GM13976 (cell line): Measurements from ENCODE around the gene MUC3A.
"Not testable (repeated sequence)": the region's sequence is repeated elsewhere in the genome, so short reads cannot be mapped to it uniquely, and the experiment has no call there.

Source experiments
- DNase-seq: peaks from one replicate; pipeline ENCODE4 v3.0.0; 2012; ENCODE audit warnings: low spot score
- in situ Hi-C: fragments of 300-500 bp; cut with MboI; formaldehyde crosslinking; loops from one replicate; pipeline ENCODE4 v1.12.0; 2022; ENCODE audit warnings: low sequenced_read_pairs, mixed read lengths, inconsistent platforms; ENCODE audit not compliant: unreplicated experiment
- TF ChIP-seq, protein P1 (sequence below): IDR thresholded peaks from 2 replicates; pipeline ENCODE4 v1.5.1; 2012; ENCODE audit warnings: borderline replicate concordance, mild to moderate bottlenecking; ENCODE audit not compliant: insufficient read depth; ENCODE audit errors: extremely low read depth, missing control alignments, control extremely low read depth

Gene MUC3A

GRCh38 chr7:100911484-100911883 is 37.9 kb upstream of the MUC3A start:
- TF ChIP-seq, protein P1, sequence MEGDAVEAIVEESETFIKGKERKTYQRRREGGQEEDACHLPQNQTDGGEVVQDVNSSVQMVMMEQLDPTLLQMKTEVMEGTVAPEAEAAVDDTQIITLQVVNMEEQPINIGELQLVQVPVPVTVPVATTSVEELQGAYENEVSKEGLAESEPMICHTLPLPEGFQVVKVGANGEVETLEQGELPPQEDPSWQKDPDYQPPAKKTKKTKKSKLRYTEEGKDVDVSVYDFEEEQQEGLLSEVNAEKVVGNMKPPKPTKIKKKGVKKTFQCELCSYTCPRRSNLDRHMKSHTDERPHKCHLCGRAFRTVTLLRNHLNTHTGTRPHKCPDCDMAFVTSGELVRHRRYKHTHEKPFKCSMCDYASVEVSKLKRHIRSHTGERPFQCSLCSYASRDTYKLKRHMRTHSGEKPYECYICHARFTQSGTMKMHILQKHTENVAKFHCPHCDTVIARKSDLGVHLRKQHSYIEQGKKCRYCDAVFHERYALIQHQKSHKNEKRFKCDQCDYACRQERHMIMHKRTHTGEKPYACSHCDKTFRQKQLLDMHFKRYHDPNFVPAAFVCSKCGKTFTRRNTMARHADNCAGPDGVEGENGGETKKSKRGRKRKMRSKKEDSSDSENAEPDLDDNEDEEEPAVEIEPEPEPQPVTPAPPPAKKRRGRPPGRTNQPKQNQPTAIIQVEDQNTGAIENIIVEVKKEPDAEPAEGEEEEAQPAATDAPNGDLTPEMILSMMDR: no peak
- in situ Hi-C loops: no loop called here
- DNase-seq: no peak

GRCh38 chr7:100914208-100914878 is 35.0 kb upstream of the MUC3A start:
- in situ Hi-C loops: no loop called here

DNA sequence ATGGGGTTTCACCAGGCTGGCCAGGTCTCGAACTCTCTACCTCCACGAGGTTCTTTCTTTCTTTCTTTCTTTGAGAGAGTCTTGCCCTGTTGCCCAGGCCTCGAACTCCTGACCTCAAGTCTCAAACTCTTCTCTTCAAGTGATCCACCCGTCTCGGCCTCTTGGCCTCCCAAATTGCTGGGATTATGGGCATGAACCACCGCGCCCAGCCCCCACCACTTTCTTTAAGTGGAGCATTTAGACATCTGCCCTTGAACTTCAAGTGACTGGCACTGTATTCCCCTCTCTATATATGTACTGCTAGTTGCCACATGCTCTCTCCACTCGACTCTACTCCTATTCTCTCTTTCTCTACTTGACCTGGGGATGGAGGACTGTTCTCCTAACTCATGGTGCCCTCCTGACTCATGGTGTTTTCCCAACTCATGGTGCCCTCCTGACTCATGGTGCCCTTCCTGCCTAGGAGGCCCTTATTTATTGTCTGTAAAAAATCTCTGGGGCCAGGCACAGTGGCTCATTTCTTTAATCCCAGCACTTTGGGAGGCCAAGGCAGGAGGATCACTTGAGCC is 34.4 kb upstream of the MUC3A start:
- in situ Hi-C loops: no loop called here
- no peak for DNase-seq
- TF ChIP-seq, protein P1: no peak

More at GRCh38 chr7:100914208-100914878, 35.0 kb upstream of the MUC3A start:
- no peak for DNase-seq
- TF ChIP-seq, protein P1: no peak

DNA sequence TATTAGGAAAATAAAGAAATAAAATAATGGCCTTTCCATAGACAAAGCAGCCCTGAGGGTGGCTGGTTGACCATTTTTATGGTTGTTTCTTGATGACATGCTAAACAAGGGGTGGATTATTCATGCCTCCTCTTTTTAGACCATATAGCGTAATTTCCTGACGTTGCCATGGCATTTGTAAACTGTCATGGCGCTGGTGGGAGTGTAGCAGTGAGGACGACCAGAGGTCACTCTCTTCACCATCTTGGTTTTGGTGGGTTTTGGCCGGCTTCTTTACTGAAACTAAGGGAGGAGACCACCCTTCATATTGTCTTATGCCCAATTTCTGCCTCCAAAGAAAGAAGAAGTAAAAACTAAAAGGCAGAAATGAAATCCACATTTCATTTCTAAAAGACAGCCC is 30.0 kb upstream of the MUC3A start:
- in situ Hi-C loops, DNase-seq: not testable (repeated sequence)

- in situ Hi-C loops, DNase-seq: not testable (repeated sequence)
Observed at GRCh38 chr7:100919779-100920437, 29.4 kb upstream of the MUC3A start.

- TF ChIP-seq, protein P1: no peak
- in situ Hi-C loops: no loop called here
- DNase-seq: no peak
Observed at GRCh38 chr7:100921039-100921438, 28.3 kb upstream of the MUC3A start.

DNA sequence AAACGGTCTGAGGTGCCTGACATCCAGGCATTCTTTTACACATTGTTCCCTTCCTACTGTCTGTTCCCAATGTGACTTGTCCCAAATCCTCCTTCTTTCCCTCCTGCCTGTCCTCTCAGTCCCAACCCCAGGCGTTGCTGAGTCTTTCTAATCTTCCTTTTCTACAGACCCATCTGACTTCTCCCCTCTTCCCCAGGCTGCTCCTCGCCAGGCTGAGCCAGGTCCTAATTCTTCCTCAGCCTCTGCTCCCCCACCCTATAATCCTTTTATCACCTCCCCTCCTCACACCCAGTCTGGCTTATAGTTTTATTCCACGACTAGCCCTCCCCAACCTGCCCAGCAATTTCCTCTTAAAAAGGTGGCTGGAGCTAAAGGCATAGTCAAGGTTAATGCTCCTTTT is 25.7 kb upstream of the MUC3A start:
- DNase-seq, in situ Hi-C loops: not testable (repeated sequence)

- TF ChIP-seq, protein P1: no peak
- in situ Hi-C loops: no loop called here
- DNase-seq: no peak
Observed at GRCh38 chr7:100929808-100930174, 19.5 kb upstream of the MUC3A start.
